ENCODE data around the gene ACTMAP.
"Not testable (repeated sequence)": the region's sequence is repeated elsewhere in the genome, so short reads cannot be mapped to it uniquely, and the experiment has no call there.

Gene ACTMAP

DNA sequence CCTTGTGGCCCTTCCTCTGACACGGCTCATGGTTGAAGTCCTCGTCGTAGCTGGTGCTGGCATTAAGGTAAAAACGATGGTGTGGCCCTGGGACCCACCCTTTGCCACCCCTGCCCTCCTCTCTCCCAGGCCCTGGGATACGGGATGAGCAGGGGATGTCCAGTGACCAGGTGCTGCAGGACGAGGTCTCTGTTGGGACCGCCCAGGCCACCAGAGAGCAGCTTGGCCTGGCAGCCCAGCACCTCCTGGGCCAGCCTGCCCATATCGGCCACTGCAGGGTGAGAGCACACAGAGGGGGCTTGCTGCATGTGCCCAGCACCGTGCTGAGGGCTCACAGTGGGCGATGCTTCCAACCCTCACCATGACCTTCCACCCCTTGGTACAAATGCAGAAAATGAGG, 6.4 kb downstream of the ACTMAP start:
- no peak for DNase-seq (ENCODE audit: low spot score)

GRCh38 chr19:40742886-40743285, 7.4 kb downstream of the ACTMAP start:
- DNase-seq (ENCODE audit: low spot score) = no peak

DNA sequence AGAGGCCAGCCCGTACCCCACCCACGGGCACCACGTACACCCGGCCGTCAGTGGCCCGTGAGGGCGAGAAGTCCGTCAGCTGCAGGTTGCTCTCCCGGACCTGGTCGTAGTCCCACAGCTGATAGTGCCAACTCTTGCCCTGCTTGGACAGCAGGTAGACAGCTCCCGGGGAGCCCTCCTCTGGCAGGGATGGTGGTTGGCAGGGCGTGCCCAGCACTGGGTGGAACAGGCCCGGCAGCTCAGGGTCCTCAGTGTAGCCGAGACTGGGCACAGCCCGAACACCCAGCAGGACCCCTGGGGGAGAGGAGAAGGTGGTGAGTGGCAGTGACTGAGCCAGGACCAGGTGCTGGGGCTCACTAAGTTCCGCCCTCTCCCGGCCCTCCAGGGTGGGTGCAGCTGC, 7.8 kb downstream of the ACTMAP start:
- DNase-seq (ENCODE audit: low spot score) = no peak

- DNase-seq (ENCODE audit: low spot score) = no peak
Observed at GRCh38 chr19:40741527-40742390, 8.5 kb downstream of the ACTMAP start.

- DNase-seq (ENCODE audit: low spot score) = no peak
Observed at GRCh38 chr19:40740747-40741146, 9.5 kb downstream of the ACTMAP start.

DNA sequence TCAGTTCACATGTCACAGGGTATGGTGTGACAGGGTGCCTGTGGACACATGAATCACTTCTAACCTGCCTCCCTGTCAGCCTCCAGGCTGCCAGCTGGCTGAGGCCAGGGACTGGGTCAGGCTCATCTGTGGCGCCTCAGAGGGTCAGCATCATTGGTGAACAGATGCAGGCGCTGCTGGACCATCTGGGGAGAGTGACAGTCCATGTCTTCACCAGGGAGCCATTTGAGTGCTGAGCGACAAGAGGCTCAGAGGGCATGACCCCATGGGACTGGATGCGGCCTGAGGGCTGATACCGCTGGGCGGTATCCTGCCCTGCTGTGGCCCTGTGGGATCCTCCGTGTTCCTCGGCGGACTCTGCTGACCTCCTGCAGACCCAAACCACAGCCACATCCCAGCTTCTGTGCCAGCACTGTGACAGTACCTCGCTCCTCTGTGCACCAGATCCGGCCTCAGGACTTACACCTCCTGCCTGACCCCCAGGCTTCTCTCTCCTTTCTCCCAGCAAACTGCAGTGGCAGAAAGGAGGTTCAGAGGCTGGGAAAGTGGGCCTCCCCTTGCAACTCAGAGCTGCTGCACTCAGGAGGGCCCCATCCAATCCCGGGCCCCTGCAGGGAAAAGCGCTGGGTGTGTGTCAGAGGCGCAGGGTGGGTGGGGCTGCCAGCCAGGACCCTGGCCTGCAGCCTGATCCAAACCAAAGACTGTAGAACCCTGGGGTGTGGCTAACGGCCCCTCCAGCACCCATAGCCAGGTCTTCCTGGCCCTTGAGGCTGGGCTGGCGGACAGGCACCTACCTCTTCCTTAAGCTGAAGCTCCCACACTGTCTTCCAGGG, 10.2 kb downstream of the ACTMAP start:
- no peak for DNase-seq (ENCODE audit: low spot score)

- no peak for DNase-seq (ENCODE audit: low spot score)
Observed at GRCh38 chr19:40739030-40739839, 11.0 kb downstream of the ACTMAP start.

DNA sequence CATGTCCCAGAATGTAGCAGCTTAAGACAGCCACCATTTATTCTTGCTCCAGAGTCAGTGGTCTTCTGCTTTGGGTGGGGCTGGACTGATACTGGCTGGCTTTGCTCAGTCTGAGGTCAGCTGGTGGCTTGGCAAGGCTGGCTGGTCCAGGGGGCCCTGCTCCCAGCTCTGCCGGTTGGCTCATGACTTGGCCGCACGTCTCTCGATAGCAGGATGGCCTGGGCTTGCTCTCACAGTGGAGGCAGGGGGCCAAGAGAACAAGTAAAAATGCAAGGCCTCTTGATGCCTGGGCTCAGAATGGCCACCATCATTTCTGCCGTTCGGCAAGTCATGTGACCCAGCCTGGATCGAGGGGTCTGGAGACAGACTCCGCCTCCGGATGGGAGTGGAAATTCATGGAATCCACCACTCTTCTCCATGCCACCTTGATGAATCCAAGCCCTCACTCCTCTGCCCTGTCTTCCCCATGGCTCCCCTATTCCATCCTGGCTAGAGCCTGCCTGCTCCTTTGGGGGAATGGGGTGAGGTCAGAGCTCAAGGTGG, 13.1 kb downstream of the ACTMAP start:
- no peak for DNase-seq (ENCODE audit: low spot score)

DNA sequence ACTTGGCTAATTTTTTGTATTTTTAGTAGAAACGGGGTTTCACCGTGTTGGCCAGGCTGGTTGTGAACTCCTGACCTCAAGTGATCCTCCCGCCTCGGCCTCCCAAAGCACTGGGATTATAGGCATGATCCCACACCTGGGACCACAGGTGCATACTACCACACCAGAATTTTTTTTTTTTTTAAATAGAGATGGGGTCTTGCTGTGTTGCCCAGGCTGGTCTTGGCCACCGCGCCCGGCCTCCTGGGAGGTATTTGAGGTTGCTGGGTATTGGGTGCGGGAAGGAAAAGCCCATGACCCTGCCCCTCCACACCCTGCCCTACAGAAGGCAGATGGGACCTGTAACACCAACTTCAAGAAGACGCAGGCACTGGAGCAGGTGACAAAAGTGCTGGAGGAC, 13.6 kb downstream of the ACTMAP start:
- no peak for DNase-seq (ENCODE audit: low spot score)

DNA sequence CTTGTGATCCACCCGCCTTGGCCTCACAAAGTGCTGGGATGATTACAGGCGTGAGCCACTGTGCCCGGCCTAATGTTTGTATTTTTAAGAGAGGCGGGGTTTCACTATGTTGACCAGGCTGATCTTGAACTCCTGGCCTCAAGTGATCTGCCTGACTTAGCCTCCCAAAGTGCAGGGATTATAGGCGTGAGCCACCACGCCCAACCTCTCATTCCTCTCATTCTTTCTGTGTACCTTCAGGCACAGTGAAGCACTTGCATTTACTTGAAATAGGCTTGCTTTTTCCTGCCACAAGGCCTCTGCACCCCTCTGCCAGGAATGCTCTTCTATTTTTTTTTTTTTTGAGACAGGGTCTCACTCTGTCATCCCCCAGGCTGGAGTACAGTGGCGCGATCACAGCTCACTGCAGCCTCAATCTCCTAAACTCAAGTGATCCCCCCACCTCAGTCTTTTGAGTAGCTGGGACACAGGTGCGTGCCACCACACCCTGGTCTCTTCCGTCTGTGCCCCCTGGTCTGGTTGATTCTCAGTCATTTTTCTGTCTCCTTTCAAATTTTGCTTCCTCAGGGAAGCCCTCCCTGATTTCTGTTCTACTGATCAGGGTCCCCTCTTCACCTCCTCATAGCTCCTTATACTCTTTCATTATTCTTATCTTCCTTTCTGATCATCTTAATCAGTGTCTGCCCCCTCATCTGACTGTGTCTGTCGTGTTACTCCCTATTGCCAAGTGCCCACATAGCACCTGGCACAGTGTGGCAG, 15.1 kb downstream of the ACTMAP start:
- no peak for DNase-seq (ENCODE audit: low spot score)

DNA sequence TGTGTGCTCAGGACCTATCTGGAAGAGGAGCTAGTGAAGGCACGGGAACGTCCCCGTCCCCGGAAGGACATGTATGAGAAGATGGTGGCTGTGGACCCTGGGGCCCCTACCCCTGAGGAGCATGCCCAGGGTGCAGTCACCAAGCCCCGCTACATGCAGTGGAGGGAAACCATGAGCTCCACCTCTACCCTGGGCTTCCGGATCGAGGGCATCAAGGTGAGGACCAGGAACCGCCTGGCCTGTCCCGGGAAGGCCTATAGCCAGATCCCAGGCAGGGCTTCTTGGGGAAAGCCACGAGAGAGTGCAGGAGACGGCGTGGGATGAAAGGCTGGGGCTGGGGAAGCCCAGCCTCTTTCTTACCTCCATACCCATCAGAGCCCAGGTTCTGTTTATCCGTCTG, 17.1 kb downstream of the ACTMAP start:
- DNase-seq (ENCODE audit: low spot score) = no peak

GRCh38 chr19:40732304-40732703, 18.0 kb downstream of the ACTMAP start:
- not testable (repeated sequence) for DNase-seq (ENCODE audit: low spot score)

- DNase-seq (ENCODE audit: low spot score) = not testable (repeated sequence)
Observed at GRCh38 chr19:40730065-40730464, 20.2 kb downstream of the ACTMAP start.

GRCh38 chr19:40726279-40726678, 24.0 kb downstream of the ACTMAP start:
- no peak for DNase-seq (ENCODE audit: low spot score)

DNA sequence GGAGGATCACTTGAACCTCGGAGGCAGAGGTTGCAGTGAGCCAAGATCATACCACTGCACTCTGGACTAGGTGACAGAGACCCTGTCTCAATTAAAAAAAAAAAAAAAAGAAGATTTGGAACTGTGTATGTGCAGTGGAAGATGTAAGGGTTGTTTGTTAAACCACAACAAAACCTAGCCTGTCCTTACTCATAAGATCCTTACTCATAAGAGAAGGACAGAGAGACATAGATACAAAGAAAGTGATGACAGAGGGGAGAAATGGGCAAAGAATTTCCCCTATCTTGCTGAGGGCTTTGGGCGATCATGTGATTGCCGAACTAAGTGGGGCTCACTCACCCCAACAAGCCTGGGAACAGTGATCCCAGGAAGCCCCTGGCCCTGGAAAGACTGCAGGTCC, 25.4 kb downstream of the ACTMAP start:
- DNase-seq (ENCODE audit: low spot score) = no peak

DNA sequence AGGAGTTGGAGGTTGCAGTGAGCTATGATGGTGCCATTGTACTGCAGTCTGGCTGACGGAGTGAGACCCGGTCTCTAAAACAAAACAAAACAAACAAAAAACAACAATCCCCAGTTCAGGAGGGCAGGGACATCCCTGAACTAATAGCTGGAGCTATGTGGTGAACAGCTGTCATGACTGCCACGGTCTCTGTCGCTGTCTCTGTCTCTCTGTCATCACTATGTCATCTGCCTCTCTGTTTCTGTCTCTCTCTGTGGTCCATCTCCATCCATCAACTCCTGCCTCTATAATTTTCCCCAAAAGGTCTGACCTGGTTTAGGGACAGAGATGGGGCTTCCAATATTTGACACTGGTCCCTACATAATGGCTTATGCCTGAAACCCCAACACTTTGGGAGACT, 26.0 kb downstream of the ACTMAP start:
- no peak for DNase-seq (ENCODE audit: low spot score)

- DNase-seq (ENCODE audit: low spot score) = no peak
Observed at GRCh38 chr19:40723661-40724254, 26.5 kb downstream of the ACTMAP start.

DNA sequence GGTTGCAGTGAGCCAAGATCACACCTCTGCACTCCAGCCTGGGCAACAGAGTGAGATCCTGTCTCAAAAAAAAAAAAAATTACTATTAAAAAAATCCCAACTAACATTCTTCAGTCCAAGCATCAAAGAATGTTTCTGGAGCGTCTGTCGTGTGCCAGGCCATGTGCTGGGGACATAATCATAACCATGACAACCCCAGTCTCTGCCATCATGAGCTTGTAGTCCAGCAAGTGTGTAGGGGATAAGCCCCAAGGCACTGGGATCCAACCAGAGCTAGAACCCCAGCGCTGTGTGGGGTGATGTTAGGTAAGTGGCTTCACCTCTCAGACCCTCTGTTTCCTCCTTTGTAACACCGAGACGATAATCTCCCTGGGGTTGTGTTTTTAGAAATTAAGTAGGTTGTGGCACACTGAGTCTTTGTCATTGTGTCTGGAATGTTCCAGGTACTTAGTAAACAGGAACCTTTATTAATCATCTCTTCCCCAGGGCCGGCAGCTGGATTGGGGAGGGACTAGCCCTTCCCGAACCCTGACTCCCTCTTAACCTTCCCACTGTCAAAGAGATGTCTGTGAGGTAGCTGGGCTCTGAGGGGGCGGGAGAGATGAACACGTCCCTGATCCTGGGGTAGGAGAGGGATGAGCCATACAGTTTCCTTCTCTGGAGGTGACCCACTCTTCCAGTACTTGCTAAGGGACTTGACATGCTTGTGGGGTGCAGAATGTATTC, 28.2 kb downstream of the ACTMAP start:
- peak; percentile 45 for DNase-seq (ENCODE audit: low spot score)

- no peak for DNase-seq (ENCODE audit: low spot score)
Observed at GRCh38 chr19:40721140-40721486, 29.2 kb downstream of the ACTMAP start.

DNA sequence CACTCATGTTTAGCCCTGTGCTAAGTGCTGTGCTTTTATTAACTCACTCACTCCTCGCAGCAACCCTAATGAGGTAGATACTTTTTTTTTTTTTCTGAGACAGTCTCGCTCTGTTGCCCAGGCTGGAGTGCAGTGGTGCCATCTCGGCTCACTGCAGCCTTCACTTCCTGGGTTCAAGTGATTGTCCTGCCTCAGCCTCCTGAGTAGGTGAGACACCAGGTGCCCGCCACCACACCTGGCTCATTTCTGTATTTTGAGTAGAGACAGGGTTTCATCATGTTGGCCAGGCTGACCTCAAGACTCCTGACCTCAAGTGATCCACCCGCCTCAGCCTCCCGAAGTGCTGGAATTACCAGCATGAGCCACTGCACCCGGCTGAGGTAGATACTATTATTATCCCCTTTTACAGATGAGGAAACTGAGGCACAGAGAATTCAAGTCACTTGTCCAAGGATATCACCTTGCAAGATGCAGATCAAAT, 30.8 kb downstream of the ACTMAP start:
- DNase-seq (ENCODE audit: low spot score) = no peak

All from RKO (cell line).